ENCODE results near the gene OLA1. TPM values are rescaled to one million over a fixed set of nuclear protein-coding genes. Genes with fewer than 3 reads are reported as not detected.

Gene OLA1
- total and polyA plus RNA-seq, 2 of the 13 experiments (the other 11 are each of a cell fraction or from before 2014, with no cell fraction given) = 153 to 241 TPM

GRCh38 chr2:174184915-174185314 is 63.4 kb downstream of the OLA1 start (continued):
- TF ChIP-seq ZNF609 (CRISPR knock-in tag; IDR thresholded peaks at IDR 0.05; ENCODE audit: borderline replicate concordance) = no peak

- ATAC-seq = no peak
- Histone ChIP-seq H4K20me1 (ENCODE audit: insufficient read depth, low read length) (peaks cover 5% of the 10 kb centered on the region), H3K27me3 (ENCODE audit: control insufficient read depth in 1 of 2, insufficient read depth in 2 of 2, low read length in 2 of 2) (no peaks in the 10 kb centered on the region), H3K4me1 (ENCODE audit: insufficient read depth, low read length) (no peaks in the 10 kb centered on the region), H3K9ac (ENCODE audit: insufficient read depth, low read depth, low read length) (no peak overlapping the region), H2AFZ (ENCODE audit: low read length) (no peak overlapping the region), H3K36me3 (replicated peaks in 1 of 2; ENCODE audit: control insufficient read depth in 1 of 2, insufficient read depth in 2 of 2, low read length in 2 of 2) (peaks cover 3 to 17% of the 10 kb centered on the region in 2 experiments; a peak in 4 of 5 replicates), H3K9me3 (ENCODE audit: low read length) (no peaks in the 10 kb centered on the region), H3K4me3 (replicated peaks in 1 of 3; ENCODE audit: insufficient read depth in 1 of 3, low read depth in 2 of 3, low read length in 3 of 3) (no peak overlapping the region), H3K79me2 (ENCODE audit: insufficient read depth, low read length) (peaks cover 49% of the 10 kb centered on the region), H3K27ac (ENCODE audit: extremely low read length, insufficient read depth, low read length) (no peak overlapping the region), H3K4me2 (ENCODE audit: low read depth, low read length) (no peak overlapping the region)
- no peak for FAIRE-seq
- no peak for DNase-seq (ENCODE audit: low spot score)
- in situ Hi-C loops (cut with HindIII; ENCODE audit: extremely low pct_ligation_motif_present, low pct_unique_long_range_greater_than_20kb) = no loop called here
- BruUV-seq (replicated peaks) = no TSS peak
- TF ChIP-seq ZNF512B (CRISPR knock-in tag; IDR thresholded peaks at IDR 0.05; ENCODE audit: borderline replicate concordance) (no peak), RXRB (CRISPR knock-in tag; IDR thresholded peaks at IDR 0.05; ENCODE audit: borderline replicate concordance) (no peak), ZBTB25 (CRISPR knock-in tag; IDR thresholded peaks at IDR 0.05) (no peak), ZBTB20 (CRISPR knock-in tag; IDR thresholded peaks at IDR 0.05; ENCODE audit: borderline replicate concordance, low read depth) (no peak), CENPT (CRISPR knock-in tag; IDR thresholded peaks at IDR 0.05; ENCODE audit: low read depth) (no peak), SMAD1 (CRISPR knock-in tag; IDR thresholded peaks at IDR 0.05; ENCODE audit: borderline replicate concordance, low read depth) (no peak), ZNF670 (CRISPR knock-in tag; IDR thresholded peaks at IDR 0.05; ENCODE audit: borderline replicate concordance) (no peak)
- ChIA-PET POLR2A (no interaction called here), CTCF (ENCODE audit: low intra/inter-chr PET ratio, low total read pairs) (no interaction called here)
- 97% methylated on average over 2 of the region's 2 CpGs for WGBS (ENCODE audit: low lambda C conversion rate)
- intact Hi-C loops (cut with micrococcal nuclease; ENCODE audit: unreplicated experiment) = no loop called here
These were observed 63.8 kb downstream of the OLA1 start for GRCh38 chr2:174184504-174184903.

Data from HepG2 (cell line).